Measurements from ENCODE around the gene S100PBP. TPM values are rescaled to one million over a fixed set of nuclear protein-coding genes. Genes with fewer than 3 reads are reported as not detected.

S100PBP gene
- polyA plus RNA-seq, 1 of the 3 experiments (the other 2 are of a cell fraction) = 13.2 TPM

DNA sequence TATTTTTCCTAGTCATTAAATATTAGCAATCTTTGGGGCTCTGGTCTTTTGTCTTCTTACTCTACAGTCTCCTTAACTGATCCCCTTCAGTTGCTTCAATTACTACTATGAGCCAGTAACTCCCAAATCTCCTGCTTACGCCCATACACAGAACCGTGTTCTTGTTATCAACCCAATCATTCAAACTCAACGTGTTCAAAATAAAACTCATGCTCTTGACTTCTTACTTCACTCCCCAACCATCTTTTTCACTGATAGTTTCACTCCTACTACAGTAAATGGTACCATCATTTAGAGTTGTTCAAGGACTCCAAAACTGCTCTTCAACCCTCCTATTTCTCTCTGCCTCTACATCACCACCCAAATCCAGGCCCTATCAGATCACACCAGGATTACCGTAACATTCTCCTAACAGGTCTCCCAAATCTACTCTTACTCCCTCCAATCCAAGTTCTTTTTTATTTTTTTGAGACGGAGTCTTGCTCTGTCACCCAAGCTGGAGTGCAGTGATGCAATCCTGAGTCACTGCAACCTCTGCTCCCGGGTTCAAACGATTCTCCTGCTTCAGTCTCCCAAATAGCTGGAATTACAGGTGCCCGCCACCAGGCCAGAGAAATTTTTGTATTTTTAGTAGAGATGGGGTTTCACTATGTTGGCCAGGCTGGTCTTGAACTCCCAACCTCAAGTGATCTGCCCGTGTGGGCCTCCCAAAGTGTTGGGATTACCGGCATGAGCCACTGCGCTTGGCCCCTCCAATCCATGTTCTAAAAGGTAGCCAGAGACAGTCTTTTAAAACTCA lies 3.3 kb upstream of the S100PBP start:
- Histone ChIP-seq H3K4me1 (ENCODE audit: control insufficient read depth in 1 of 2, insufficient read depth in 2 of 2, low read depth in 1 of 2, low read length in 1 of 2) (peaks cover 9 to 10% of the 10 kb centered on the region in 2 experiments; a peak in 2 of 4 replicates), H3F3A (replicated peaks; ENCODE audit: insufficient read depth) (no peaks in the 10 kb centered on the region), H3K4me3 (ENCODE audit: low read depth in 2 of 2, low read length in 1 of 2) (no peak overlapping the region), H3K36me3 (replicated peaks in 1 of 2; ENCODE audit: control insufficient read depth in 1 of 2, insufficient read depth in 2 of 2, low read length in 1 of 2) (peaks cover 14 to 36% of the 10 kb centered on the region in 2 experiments), H3K9me3 (no peaks in the 10 kb centered on the region), H4K20me1 (ENCODE audit: insufficient read depth) (peaks cover 50% of the 10 kb centered on the region), H3K9ac (no peak overlapping the region), H3K27ac (ENCODE audit: low read depth in 2 of 2, low read length in 1 of 2) (no peak overlapping the region), H3K4me2 (peak overlapping the region; percentile 92; the same call in 1 of the 2 replicates), H3K79me2 (ENCODE audit: insufficient read depth) (peaks cover 90% of the 10 kb centered on the region), H3K27me3 (ENCODE audit: insufficient read depth) (no peaks in the 10 kb centered on the region), H3K9me2 (no peaks in the 10 kb centered on the region), H2AFZ (ENCODE audit: low read depth) (no peak overlapping the region)
- DNase-seq = no peak
- no peak for TF ChIP-seq POLR2AphosphoS5 (IDR thresholded peaks at IDR 0.05; ENCODE audit: low read depth, low read length)
- no peak for TF ChIP-seq EP300 (IDR thresholded peaks at IDR 0.05; ENCODE audit: borderline replicate concordance in 1 of 2, low read depth in 1 of 2, low read length in 1 of 2)
- CTCF ChIA-PET = interaction anchor here (0.6 to 0.7 kb wide), 2 partner anchors 11 to 138 kb away, joined by 3 read pairs; no protein-coding TSS in a partner anchor
- POLR2A ChIA-PET = no interaction called here
- 88% methylated on average over 11 of the region's 11 CpGs for WGBS (ENCODE audit: low lambda C conversion rate)

DNA sequence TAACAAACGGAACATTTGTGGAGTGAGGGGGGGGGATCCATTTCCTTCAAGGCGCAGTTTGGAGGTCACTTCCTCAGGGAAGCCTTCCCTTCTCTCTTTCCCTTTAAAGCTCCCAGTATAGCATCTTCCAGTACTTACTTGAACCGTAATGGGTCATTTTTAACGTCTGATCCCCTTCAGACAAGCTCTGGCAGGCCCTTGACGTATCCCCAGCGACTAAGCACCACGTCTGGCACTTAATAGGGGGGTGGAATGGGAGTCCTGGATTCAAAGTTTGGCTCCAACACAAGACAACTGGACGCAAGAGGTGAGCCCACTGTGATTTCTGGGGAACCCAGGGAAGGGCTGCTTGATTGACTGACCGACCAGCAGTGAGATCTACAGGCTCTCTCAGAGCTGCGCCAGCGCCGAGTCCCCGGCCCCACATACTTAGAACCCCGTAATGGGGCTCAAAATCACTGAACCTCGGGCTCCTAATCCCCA lies 736 bp upstream of the S100PBP start:
- Histone ChIP-seq H3K27me3 (ENCODE audit: insufficient read depth) (no peaks in the 10 kb centered on the region), H3K4me1 (ENCODE audit: control insufficient read depth in 1 of 2, insufficient read depth in 2 of 2, low read depth in 1 of 2, low read length in 1 of 2) (peaks cover 9 to 10% of the 10 kb centered on the region in 2 experiments; a peak in 2 of 4 replicates), H3F3A (replicated peaks; ENCODE audit: insufficient read depth) (no peaks in the 10 kb centered on the region), H3K9ac (peak overlapping the region; percentile 94), H3K9me2 (no peaks in the 10 kb centered on the region), H3K79me2 (ENCODE audit: insufficient read depth) (peaks cover 91% of the 10 kb centered on the region), H3K4me3 (ENCODE audit: low read depth in 2 of 2, low read length in 1 of 2) (peak overlapping the region; percentile 78 to 98), H3K27ac (ENCODE audit: low read depth in 2 of 2, low read length in 1 of 2) (peak overlapping the region; percentile 78 to 86), H4K20me1 (ENCODE audit: insufficient read depth) (peaks cover 35% of the 10 kb centered on the region), H2AFZ (ENCODE audit: low read depth) (peak overlapping the region; percentile 40), H3K36me3 (replicated peaks in 1 of 2; ENCODE audit: control insufficient read depth in 1 of 2, insufficient read depth in 2 of 2, low read length in 1 of 2) (peaks cover 0 to 27% of the 10 kb centered on the region in 2 experiments), H3K9me3 (no peaks in the 10 kb centered on the region), H3K4me2 (peak overlapping the region; percentile 92)
- TF ChIP-seq, protein P1, sequence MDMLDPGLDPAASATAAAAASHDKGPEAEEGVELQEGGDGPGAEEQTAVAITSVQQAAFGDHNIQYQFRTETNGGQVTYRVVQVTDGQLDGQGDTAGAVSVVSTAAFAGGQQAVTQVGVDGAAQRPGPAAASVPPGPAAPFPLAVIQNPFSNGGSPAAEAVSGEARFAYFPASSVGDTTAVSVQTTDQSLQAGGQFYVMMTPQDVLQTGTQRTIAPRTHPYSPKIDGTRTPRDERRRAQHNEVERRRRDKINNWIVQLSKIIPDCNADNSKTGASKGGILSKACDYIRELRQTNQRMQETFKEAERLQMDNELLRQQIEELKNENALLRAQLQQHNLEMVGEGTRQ (IDR thresholded peaks at IDR 0.05; ENCODE audit: borderline replicate concordance, low read depth, low read length) = no peak
- TF ChIP-seq ELF1 (IDR thresholded peaks at IDR 0.05) (no peak), GABPA (IDR thresholded peaks at IDR 0.05; ENCODE audit: low read depth) (no peak)
- POLR2A ChIA-PET = interaction anchor here (1.3 kb wide), 1 partner anchor 42 kb away, joined by 3 read pairs; no protein-coding TSS in a partner anchor
- peak; percentile 44 for DNase-seq
- WGBS (ENCODE audit: low lambda C conversion rate) = under 1% methylated on average over 15 of the region's 15 CpGs
- CTCF ChIA-PET = interaction anchor here (1.0 to 2.0 kb wide), 6 partner anchors 11 to 105 kb away, joined by 3 to 9 read pairs (median 4); no protein-coding TSS in a partner anchor

Data from SK-N-SH (cell line).